ENCODE measurements around the gene SMIM12.

The SMIM12 gene

DNA sequence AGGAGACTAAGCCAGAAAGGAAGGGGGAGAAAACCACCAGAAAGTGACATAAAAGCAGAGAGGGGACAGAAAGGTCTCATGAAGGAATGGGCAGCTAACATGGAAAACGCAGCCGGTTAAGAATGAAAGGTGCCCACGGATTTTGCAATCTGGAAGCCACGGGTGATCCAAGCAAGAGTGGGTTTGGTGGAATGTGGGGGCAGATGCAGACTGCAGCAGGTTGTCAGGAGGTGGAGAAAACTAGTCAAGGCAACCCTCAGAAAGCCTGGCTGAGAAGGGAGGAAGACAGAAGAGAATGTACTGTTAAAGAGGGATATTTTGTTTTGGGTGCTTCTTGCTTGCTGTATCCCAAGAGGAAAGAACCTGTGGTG, 12.6 kb upstream of the SMIM12 start:
- DNase-seq (ENCODE audit: low read depth) = no peak

DNA sequence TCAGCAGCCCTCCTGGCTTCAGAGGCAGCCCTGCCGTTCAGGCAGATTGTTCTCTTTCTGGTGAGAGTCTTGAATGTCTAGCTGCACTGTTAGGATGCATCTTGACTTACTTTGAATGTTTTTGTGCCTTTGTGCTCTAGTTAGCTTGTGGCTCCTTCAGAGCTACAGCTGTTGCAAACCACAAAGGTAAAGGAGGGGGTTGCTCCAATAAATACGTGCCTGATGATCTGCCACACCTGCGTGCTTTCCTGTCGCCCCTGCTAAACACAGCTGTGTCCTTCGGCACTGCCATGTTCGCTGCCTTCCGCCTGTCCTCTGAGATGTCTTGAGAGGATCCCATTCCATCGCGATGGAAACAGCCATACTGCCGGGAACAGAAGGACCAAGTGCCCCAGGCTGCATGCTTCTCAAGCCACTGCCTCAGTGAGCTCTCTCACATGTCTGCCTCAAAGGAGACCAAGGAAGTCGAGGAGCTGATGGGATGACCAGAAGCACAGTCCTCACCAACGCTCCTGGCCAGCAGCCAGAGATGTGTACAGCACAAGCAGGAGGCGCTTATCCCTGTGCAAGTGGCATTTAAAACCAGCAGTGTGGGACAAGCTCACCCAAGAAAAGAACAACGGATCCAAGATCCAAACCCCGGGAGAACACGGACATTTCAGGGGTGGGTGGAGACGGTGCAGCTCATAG, 12.0 kb upstream of the SMIM12 start:
- DNase-seq (ENCODE audit: low read depth) = no peak

DNA sequence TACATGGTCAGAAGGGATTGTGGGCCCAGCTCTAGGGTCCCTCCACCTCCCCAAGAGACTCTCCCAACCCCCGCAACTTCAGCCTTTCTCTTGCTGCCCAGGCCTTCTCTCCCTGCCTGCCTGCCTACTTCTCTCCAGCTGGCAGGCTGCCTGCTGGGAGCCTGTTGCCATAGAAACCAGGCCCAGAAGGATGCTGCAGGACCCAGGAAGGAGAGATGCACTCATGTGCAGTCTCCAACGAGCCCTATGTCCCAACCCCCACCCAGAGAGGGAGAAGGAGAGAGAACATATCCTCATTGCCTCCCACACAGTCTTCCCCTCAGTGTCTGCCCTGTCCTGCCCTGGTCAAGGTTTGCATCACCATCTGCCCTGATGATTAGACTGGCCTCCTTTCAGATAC, 10.8 kb upstream of the SMIM12 start:
- no peak for DNase-seq (ENCODE audit: low read depth)

DNA sequence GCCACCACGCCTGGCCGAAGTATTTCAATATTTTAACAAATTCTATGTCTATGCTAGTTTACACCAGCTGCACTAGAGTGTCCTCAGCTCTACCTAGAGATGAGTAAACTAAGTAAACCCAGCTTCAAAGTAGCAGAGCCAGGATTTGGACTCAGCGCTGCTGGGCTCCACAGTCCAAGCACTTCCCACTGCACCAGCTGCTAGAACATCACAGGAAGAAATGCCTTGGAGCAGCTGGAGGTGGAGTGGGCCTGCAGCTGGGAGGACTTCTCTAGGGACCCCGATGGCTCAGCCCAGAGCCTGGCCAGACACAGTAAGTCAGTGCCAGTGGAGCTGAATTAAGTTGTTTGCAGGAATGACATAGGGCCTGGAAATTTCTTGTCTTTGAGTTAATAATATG, 10.2 kb upstream of the SMIM12 start:
- no peak for DNase-seq (ENCODE audit: low read depth)

DNA sequence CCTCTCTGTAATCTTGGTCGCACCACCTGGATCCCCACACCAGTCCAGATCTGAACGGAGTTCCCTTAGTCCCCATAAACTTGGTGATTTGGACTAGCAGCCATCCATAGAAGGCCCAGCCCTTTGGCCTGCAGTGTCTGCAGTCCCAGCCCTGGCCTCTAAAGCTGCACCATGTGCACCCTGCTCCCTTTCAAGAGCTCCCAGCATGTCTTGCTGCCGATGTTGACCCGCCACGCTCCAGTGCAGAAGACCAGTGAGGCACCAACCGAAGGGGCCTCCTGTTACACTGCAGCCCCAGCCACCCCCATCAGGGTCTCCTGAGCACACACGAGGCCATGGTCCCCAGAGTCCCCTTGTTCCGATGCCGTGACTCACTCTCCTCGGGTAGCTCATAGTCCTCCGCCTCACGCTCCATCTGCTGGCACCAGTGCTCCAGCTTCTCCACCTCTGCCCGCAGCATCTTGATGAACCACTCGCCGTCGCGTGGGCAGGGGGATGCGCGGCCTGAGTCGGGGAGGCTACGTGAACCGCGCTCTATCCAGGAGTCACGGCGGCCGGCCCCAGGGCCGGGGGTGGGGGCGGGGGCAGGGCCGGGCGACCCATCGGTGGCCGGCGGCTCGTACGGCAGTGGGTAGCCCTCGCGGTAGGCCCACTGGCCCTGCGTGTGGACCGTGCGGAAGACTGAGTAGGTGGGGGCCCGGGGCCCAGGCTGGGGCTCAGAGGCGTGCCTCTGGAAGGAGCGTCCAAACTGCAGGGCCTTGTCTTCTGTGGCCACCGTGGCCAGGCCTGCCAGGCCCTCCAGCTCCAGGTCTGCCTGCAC, 8.9 kb upstream of the SMIM12 start:
- DNase-seq (ENCODE audit: low read depth) = no peak

DNA sequence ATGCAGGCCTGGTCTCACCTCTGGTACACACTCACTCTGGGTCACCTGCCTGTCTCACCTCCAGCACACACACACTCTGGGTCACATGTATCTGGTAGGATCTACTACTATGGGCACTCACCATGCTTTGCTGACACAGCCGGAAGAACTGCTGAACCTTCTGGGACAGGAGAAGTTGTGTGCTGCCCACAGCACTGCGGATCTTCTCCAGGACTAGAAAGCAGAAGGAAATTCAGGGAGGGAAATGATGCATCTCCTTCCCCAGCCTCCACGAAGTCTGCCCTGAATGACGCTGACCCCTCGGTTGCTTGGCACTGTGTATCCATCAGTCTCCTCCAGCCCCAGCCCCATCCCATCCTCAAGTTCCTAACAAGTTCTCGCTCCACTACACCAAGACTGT, 7.9 kb upstream of the SMIM12 start:
- DNase-seq (ENCODE audit: low read depth) = no peak

DNA sequence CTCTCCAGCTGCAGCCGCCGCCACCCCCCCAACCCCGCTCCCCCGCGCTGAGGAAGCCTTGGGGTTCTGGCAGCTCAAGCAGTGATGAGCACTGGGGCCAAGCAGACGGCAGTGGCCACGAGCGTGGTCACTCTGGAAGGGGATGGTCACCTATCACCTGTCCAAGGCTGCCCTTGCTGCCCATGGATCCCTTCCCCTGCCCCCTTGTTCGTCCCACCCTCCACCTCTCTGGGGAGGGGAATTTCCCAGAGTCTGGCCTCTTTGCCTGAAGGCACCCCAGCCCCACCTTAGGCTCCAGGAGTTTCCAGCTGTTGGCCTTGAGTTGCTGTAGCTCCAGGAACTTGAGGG, 7.2 kb upstream of the SMIM12 start:
- DNase-seq (ENCODE audit: low read depth) = no peak

DNA sequence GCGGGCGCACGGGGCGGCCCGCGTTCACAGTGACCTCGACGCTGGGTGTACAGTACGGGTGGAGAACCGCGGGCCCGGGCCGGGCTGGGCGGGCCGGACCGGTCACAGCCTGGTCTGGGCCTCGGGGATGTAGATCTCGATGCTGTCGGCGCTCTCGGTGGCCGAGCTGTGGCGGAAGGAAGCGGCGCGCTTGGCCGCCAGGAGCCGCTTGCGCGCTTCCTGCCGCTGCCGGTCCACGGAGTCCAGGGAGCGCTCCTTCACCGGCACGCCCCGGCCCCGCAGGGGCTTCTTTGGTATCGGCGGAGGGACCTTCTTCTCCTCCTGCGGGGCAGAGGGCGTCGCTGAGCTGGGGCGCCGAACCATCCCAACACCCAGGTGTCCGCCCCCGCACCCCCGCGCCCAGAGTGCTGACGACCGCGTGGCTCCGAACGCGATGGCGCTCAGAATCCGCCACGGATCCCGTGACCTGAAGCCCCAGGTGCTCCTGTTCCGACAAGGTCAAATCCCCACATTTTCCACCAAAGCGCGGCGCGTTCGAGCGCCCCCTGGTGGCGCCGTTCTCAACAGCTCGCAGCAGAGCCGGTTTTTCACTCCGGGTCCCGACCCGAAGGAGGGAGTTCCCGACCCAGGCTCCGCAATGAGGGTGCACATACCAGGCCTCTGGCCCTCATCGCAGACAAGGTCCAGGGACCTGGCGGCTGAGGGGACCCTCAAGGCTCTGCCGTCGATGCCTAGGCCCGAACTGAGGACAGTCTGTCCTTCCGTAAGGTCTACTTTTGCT, 6.6 kb upstream of the SMIM12 start:
- no peak for DNase-seq (ENCODE audit: low read depth)

DNA sequence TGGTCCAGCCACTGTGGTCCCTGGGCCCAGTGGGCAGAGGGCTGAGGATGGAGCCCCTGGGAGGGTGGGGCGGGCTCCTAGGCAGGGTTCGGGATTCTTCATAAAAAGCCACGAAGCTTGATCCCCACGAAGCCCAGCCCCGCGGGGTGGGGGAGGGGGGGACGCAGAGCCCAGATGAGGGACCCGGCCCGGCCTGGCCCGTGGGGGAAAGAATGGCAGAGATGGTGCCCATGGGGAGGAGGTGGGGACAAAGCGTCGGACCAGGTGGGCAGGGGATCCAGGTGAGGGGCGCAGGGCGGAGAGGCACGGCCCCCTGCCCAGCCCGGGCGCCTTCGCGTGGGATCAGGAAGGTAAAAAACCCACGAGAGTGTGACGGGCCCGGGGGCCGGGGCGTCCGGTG, 6.0 kb upstream of the SMIM12 start:
- no peak for DNase-seq (ENCODE audit: low read depth)

DNA sequence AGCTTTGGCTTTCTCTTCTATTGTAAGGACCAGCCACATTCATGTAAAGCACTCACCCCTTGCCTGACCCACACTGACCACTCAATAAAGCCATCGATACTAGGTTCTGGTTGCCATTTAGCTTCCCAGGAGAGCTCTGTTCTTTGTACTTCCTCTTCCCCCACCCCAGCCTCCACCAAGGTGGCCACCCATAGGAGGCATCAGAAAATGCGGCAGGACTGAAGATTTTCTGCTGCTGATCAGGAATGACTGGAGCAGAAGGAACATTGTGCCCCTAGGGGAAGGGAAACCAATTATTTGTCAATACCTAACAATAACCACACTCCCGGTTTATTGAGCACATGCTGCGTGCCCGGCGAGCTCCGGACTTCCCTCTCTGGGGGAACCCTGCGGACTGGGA, 5.2 kb upstream of the SMIM12 start:
- DNase-seq (ENCODE audit: low read depth) = no peak

DNA sequence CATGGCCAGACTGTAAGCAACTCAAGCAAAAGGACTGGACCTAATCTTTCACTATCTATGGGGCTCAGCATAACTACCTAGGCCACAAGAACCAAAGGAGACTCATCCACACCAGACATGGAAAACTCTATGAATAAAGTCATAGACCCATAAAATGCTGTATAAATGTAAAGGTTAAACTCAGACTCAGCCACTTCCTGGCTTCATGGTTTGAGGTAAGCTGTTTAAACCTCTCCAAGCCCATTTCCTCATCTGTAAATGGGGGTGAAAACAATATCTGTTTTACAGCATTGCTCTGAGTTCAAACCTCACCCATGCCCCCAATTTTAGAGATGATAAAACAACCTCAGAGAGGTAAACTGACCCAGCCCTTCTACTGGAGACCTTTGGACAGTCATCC, 4.0 kb upstream of the SMIM12 start:
- no peak for DNase-seq (ENCODE audit: low read depth)

DNA sequence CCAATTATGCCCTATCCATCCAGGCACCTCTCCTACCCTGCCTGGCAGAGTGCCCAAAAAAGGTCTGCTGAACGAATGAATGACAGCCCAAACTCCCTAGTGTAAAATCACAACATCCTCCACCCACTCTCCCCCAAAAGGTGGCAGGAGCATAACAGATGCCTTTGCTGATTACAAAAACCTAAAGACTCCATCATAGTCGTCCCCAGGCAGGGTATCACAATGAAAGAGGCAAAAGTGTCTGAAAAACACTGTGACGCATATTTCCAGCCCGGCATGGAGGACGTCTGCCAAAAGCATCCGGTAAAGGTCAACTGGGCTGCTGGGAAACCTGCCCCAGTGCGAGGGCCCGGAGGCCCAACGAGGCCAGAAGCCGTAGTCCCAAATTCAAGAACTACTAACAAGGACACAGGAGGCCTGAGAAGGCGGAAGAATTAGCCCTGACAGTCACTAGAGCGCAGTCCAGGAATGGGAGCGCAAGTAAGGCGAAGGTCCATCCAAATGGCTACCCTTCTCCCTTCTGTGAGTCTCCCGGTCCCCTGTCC, 576 bp downstream of the SMIM12 start:
- no peak for DNase-seq (ENCODE audit: low read depth)

DNA sequence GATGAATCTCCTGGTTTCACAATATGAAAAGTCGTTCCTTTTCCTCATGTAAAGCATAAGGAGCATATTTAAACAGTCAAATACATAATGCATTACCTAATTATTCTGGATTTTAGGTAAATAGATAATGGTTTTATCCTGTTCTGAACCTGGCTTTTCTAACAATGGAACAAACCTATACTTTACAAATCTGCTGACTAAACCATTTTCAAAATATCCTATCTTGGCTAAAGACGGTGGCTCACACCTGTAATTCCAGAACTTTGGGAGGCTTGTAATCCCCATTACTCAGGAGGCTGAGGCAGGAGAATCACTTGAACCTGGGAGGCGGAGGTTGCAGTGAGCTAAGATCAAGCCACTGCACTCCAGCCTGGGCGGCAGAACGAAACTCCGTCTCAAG, 2.9 kb downstream of the SMIM12 start:
- no peak for DNase-seq (ENCODE audit: low read depth)

DNA sequence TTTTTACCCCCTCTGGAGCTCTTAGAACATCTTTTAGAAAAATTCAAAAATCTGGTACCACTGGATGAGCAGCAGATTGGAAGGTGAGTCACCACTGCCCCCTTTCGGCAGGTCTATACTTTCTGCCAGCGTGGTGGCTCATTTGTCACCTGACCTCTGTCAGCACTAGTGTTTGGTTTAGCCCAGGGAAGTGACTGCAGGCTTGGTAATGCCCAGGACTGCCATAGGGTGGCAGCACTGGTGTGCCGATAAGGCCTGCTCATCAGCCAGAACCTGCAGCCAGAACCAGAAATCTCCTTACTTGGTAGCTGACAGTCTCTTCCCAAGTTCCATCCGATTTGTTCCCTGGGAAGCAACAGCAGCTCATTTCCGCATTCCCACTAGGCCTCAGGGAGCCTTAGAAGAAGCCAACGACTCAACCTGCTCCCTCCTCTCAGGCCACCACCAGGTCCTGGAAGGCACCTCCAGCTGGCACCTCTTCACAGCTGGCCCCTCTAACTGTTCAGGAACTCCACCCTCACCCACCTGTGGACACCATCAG, 6.8 kb downstream of the SMIM12 start:
- DNase-seq (ENCODE audit: low read depth) = peak; percentile 60

DNA sequence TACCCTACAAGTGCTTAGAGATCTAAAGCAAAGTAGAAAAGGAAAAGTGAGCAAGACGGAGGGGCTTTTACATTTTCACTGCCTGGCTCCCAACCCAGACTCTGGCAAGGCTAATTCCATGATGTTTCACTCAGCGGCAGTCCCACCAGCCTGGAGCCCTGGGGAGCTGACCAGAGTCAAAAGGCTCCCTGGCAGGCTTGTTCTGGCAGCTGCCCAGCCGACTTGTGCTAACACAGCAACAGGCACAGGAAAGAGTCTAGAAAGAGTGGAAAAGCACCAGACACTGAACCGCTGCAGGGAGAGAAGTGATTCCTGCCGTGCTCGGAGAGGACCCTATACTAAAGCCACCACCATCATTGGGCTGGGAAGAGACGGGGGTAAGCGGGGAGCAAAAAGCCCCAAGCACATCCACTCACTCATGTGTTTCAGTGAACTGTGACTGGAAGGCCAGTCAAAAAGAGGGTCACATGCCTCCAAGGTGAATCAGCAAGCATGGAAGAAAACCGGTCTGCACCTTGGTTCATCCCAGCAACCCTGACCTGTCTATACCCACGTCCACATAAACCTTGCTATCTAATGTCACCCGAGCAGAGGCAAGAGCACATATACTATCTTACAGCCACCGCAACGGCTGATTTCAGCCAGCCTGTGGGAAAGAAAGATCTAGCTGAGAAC, 8.0 kb downstream of the SMIM12 start:
- no peak for DNase-seq (ENCODE audit: low read depth)

DNA sequence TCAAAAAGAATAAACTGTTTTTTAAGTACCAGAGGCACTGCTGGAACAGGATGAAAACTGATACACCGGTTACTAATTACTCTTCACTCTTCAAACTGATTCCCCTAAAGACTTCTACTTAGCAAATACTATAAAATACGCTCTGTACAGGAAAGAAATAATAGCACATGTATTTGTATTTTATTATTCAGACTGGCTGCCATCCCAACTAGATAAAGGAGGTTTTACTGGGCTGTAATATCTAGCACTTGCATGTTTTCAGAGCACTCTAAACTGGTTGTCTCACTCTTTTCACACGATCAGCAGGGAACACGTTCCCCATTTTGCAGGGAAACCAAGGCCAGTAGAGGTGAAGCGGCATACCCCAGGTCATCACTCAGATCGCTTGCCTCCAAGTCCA, 9.2 kb downstream of the SMIM12 start:
- DNase-seq (ENCODE audit: low read depth) = no peak

DNA sequence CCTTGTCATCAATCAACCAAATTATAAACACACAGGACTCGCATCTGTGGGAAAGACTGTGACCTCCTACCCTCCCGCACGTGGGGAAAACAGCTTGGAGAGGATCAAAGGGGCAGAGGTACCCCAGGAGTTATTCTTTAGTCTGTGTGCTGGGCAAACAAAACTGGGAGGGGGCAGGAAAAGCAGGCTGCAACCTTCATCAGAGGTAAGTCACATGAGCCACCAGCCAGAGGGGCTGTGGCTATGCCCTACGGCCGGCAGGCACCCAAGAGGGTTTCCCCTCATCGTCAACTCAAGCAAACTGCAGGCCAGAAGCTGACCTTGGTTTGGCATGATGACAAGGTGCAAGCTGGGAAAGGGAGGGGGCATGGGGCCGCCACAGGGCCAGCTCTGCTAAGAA, 12.5 kb downstream of the SMIM12 start:
- no peak for DNase-seq (ENCODE audit: low read depth)

DNA sequence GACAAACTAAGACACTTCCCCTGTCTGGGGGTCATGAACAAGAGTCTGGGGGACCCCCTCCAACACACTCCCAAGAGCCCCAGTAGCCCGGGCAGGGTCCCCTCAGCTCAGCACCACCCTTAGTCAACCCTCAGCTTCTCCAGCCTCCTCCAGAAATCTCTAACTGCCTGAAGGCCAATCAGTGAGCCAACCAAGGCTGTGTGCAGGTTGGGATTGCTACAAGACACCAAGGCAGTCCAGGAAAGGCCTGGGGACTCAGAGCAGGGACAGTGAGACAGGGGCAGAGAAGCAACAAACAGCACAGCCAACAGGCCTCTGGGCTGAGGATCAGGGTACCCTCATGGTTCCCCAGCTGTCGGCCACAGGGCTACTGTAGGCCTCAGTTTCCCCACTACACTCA, 13.3 kb downstream of the SMIM12 start:
- DNase-seq (ENCODE audit: low read depth) = no peak

DNA sequence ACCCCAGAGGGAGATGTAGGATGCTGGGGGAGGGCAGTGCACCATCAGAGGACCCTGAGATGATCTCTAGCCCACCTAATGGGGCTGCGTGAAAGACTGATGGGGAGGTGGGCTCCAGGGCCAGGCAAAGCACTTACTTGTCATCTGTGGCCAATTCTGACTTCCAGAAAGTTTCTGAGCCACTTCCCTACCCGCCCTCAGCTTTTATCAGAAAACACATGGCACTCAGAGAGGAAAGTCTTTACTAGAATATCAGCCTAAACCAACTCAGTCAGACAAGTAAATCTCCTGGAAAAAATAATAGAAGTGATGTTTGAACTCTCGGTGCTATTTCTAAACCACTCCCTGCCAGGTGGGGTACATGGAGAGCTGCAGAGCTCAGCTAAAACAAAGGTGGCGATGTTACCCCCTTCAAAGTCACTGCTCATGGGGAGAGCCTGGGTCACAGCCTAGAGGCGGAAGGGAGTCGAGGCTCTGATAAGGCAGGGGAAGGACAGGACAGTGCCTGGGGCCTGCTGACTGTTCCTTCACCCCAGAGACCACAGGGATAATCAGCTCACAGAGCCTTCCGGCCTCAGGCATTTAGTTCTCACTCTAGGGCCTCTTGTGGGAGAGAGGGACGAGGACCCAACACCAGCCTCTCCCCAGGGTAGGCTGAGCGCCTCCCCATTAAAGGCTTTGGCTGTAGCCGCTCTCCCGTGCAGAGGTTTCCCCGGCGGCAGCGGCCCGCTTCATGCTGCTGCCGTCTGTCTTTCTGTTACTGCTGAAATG, 14.2 kb downstream of the SMIM12 start:
- DNase-seq (ENCODE audit: low read depth) = no peak

DNA sequence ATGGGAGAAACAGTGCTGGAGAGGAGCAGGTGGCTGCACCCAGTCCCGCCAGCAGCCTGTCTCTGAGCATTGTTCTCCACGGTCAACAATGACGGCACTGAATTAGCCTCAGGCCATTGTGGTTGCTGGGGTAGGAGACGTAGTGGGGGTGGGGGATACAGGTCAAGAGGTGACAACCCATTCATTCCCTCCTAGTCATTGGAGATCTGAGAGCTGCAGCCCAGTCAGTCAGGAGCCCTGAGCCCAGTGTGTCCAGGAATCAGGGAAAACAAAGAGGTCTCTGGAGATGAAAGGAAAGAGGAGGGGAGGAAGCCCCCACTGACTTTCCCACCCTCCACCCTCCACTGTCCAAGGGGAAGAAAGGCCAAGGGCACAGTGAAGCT, 15.3 kb downstream of the SMIM12 start:
- DNase-seq (ENCODE audit: low read depth) = no peak
